AG09319 (cell line): ENCODE results near the gene KRTAP10-7.
"Not testable (repeated sequence)": the region's sequence is repeated elsewhere in the genome, so short reads cannot be mapped to it uniquely, and the experiment has no call there.

ENCODE experiments used
- DNase-seq: peaks from one replicate; pipeline ENCODE4 v3.0.0-alpha.2; 2010; ENCODE audit warnings: low read depth; ENCODE audit errors: extremely low read depth
- CTCF ChIP-seq: IDR thresholded peaks from 2 replicates; pipeline ENCODE4 v1.5.1; 2011; ENCODE audit warnings: low read depth, mild to moderate bottlenecking, inconsistent platforms, low read length, moderate library complexity

KRTAP10-7 gene

GRCh38 chr21:44628707-44629391 lies 28.5 kb downstream of the KRTAP10-7 start:
- TF ChIP-seq CTCF: no peak
- DNase-seq: no peak

- DNase-seq: no peak
- no peak for TF ChIP-seq CTCF
These were observed 30.0 kb downstream of the KRTAP10-7 start for GRCh38 chr21:44630440-44630839.

- DNase-seq: no peak
- no peak for TF ChIP-seq CTCF
These were observed 31.7 kb downstream of the KRTAP10-7 start for GRCh38 chr21:44632067-44632466.

GRCh38 chr21:44636209-44637017 lies 36.0 kb downstream of the KRTAP10-7 start:
- TF ChIP-seq CTCF: no peak
- DNase-seq: no peak

- TF ChIP-seq CTCF: no peak
- DNase-seq: no peak
These were observed 36.8 kb downstream of the KRTAP10-7 start, which contains the start of gene KRTAP10-10 for GRCh38 chr21:44637018-44637850. Gene KRTAP10-10, plus strand, starts transcription at chr21:44637356. Its CDS starts 62 bp downstream, at chr21:44637418.

- DNase-seq: not testable (repeated sequence)
These were observed 37.5 kb downstream of the KRTAP10-7 start for GRCh38 chr21:44637851-44638348.

- not testable (repeated sequence) for DNase-seq
These were observed 38.3 kb downstream of the KRTAP10-7 start for GRCh38 chr21:44638506-44639330.
